ENCODE data around the gene FLNB.
A peak's percentile ranks its signal among the peaks of the same experiment; 100 is the strongest.

The FLNB gene

DNA sequence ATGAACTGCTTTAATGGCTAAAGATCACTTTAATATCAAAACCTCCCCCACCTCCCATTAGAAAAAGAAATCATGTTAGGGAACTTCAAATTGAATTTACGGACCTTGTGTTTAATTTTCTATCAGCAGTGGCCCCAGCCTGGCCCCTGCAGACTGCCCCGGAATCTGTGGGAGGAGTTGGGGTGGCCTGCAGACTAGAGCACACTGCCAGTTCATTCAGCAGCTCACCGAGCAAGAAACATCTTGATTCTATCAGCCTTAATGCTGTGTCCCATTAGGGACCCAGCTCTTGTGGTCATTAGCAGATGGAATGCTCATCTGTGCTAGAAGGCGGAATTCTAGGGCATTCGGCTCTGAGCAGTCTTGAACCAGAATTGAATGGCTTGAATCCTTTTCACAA is 54.2 kb downstream of the FLNB start:
- TF ChIP-seq RAD21 (IDR thresholded peaks at IDR 0.05; ENCODE audit: low read depth) (no peak), EGR1 (IDR thresholded peaks at IDR 0.05) (no peak), CREB1 (IDR thresholded peaks at IDR 0.05; ENCODE audit: low read depth) (no peak), TCF12 (IDR thresholded peaks at IDR 0.05; ENCODE audit: low read depth) (no peak), ZBTB7A (IDR thresholded peaks at IDR 0.05; ENCODE audit: low read depth) (no peak)
- TF ChIP-seq, protein P1, sequence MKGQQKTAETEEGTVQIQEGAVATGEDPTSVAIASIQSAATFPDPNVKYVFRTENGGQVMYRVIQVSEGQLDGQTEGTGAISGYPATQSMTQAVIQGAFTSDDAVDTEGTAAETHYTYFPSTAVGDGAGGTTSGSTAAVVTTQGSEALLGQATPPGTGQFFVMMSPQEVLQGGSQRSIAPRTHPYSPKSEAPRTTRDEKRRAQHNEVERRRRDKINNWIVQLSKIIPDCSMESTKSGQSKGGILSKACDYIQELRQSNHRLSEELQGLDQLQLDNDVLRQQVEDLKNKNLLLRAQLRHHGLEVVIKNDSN (IDR thresholded peaks at IDR 0.05) = no peak
- TF ChIP-seq, protein P2, sequence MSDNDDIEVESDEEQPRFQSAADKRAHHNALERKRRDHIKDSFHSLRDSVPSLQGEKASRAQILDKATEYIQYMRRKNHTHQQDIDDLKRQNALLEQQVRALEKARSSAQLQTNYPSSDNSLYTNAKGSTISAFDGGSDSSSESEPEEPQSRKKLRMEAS (IDR thresholded peaks at IDR 0.05) = no peak
- TF ChIP-seq, protein P3, sequence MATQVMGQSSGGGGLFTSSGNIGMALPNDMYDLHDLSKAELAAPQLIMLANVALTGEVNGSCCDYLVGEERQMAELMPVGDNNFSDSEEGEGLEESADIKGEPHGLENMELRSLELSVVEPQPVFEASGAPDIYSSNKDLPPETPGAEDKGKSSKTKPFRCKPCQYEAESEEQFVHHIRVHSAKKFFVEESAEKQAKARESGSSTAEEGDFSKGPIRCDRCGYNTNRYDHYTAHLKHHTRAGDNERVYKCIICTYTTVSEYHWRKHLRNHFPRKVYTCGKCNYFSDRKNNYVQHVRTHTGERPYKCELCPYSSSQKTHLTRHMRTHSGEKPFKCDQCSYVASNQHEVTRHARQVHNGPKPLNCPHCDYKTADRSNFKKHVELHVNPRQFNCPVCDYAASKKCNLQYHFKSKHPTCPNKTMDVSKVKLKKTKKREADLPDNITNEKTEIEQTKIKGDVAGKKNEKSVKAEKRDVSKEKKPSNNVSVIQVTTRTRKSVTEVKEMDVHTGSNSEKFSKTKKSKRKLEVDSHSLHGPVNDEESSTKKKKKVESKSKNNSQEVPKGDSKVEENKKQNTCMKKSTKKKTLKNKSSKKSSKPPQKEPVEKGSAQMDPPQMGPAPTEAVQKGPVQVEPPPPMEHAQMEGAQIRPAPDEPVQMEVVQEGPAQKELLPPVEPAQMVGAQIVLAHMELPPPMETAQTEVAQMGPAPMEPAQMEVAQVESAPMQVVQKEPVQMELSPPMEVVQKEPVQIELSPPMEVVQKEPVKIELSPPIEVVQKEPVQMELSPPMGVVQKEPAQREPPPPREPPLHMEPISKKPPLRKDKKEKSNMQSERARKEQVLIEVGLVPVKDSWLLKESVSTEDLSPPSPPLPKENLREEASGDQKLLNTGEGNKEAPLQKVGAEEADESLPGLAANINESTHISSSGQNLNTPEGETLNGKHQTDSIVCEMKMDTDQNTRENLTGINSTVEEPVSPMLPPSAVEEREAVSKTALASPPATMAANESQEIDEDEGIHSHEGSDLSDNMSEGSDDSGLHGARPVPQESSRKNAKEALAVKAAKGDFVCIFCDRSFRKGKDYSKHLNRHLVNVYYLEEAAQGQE (IDR thresholded peaks at IDR 0.05; ENCODE audit: low read depth) = no peak

DNA sequence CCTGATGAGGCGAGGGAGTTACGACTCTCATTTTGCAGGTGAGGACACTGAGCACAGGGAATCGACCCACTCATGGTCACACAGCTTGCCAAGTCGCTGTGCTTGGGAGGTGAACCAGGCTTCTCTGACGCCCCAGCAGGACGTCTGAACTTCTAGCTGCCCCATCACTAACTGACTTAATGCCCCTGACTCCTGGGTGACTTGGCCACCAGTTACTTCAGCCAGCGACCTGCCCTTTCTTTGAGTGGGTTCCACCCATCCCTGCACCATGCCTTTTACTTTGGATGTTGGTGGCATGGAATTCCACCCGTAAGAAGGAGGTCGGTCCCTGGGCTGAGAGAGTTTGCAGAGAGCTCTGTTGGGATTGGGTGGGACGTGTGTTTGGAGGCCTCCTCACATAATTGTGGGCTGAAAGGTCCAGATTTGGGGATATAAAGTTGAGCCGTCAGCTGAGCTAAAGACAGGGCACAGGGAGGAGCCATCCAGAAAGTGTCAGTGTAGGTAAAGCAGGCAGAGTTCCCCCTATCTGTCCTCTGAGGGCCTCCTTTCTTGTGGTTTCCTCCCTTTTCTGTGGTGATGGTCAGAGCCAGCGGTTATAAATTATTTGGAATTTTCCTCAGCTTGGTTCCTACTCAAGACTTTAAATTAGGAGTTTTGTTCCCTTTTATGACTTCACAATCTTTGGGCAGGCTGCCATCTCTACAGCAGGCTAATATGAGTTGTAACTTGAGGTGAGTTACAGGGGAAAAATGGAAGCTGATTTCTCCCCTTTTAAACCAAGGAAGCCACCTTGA is 55.0 kb downstream of the FLNB start:
- TF ChIP-seq NFIC (IDR thresholded peaks at IDR 0.05) = peak; percentile 47; the same call in 1 of the 2 replicates
- TF ChIP-seq EP300 (IDR thresholded peaks at IDR 0.05; ENCODE audit: borderline replicate concordance) = no peak
- TF ChIP-seq CREB1 (IDR thresholded peaks at IDR 0.05; ENCODE audit: low read depth) = no peak
- TF ChIP-seq ZBTB7A (IDR thresholded peaks at IDR 0.05; ENCODE audit: low read depth) = no peak
- no peak for TF ChIP-seq TEAD4 (IDR thresholded peaks at IDR 0.05)
- no peak for TF ChIP-seq TCF12 (IDR thresholded peaks at IDR 0.05; ENCODE audit: low read depth)
- TF ChIP-seq, protein P1 (IDR thresholded peaks at IDR 0.05) = no peak

DNA sequence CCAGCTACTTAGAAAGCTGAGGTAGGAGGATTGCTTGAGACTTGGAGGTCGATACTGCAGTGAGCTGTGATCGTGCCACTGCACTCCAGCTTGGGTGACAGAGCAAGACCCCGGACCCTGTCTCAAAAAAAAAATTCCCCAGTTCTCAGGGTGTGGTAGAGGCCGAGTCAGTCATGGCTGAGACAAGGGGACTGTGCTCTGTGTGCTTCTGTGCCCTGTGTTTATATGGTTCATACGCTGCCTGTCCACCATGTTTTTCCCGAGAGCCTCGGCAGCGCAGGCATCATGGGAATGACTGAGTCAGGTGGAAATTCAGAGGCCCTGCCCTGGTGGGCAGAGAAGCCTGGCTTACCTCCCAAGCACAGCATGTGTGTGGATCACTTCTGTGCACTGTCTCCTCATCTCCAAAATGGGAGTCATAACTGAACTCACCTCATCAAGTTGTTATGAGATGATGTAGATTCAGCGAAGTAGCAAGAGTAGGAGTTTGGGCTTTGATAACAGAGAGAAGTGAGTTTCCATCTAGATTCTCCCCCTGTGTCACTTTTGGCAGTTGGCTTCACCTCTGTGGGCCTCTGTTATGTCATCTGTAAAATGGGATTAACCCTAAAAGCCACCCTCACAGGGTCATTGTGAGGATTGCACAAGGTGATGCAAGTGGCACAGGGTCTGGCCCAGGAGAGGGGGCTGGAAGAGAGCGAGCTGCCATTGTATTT is 56.9 kb downstream of the FLNB start:
- TF ChIP-seq, protein P3 (IDR thresholded peaks at IDR 0.05; ENCODE audit: low read depth) = no peak
- TF ChIP-seq TEAD4 (IDR thresholded peaks at IDR 0.05) (no peak), TAF1 (IDR thresholded peaks at IDR 0.05; ENCODE audit: low read depth) (no peak)

DNA sequence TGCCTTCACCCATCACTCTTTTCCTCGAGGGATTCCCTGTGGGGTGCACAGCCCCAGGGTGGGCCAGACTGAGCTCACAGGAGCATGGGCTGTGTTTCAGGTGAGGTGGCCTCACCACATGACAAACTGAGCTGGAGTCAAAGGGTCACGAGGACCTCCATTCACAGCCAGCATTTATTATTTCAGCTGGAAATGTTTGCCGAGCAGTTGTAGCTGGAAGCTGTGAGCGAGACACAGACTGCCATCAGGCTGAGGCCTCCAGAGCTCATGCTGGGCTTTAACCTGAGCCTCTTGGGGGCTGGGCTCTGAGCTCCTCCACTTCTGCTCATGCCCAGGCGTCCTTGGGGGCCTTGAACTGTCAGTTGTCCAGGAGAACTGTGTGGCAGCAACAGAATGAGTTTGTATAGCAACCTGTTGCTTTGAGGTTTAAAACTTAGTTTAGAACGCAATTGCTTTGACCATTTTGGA is 57.5 kb downstream of the FLNB start:
- TF ChIP-seq CREB1 (IDR thresholded peaks at IDR 0.05; ENCODE audit: low read depth) = no peak
- TF ChIP-seq TEAD4 (IDR thresholded peaks at IDR 0.05) = no peak
- TF ChIP-seq YY1 (IDR thresholded peaks at IDR 0.05; ENCODE audit: low read depth) = no peak
- no peak for TF ChIP-seq EP300 (IDR thresholded peaks at IDR 0.05; ENCODE audit: borderline replicate concordance)
- no peak for TF ChIP-seq CEBPB (IDR thresholded peaks at IDR 0.05)
- TF ChIP-seq FOXM1 (IDR thresholded peaks at IDR 0.05; ENCODE audit: borderline replicate concordance, low read depth) = no peak
- TF ChIP-seq, protein P2 (IDR thresholded peaks at IDR 0.05) = no peak
- TF ChIP-seq, protein P3 (IDR thresholded peaks at IDR 0.05; ENCODE audit: low read depth) = no peak
- TF ChIP-seq TCF12 (IDR thresholded peaks at IDR 0.05; ENCODE audit: low read depth) = no peak
- TF ChIP-seq TAF1 (IDR thresholded peaks at IDR 0.05; ENCODE audit: low read depth) = no peak
- TF ChIP-seq ZBTB7A (IDR thresholded peaks at IDR 0.05; ENCODE audit: low read depth) = no peak
- TF ChIP-seq NFIC (IDR thresholded peaks at IDR 0.05) = no peak
- TF ChIP-seq EGR1 (IDR thresholded peaks at IDR 0.05) = no peak
- TF ChIP-seq, protein P1 (IDR thresholded peaks at IDR 0.05) = no peak

All from Ishikawa (cell line).